Glomerular visceral epithelial cell (primary cell): ENCODE measurements around the gene RGS6.

Source experiments
- DNase-seq: peaks from one replicate; pipeline ENCODE4 v3.0.0-alpha.2; 2016; ENCODE audit errors: extremely low spot score

RGS6 gene

DNA sequence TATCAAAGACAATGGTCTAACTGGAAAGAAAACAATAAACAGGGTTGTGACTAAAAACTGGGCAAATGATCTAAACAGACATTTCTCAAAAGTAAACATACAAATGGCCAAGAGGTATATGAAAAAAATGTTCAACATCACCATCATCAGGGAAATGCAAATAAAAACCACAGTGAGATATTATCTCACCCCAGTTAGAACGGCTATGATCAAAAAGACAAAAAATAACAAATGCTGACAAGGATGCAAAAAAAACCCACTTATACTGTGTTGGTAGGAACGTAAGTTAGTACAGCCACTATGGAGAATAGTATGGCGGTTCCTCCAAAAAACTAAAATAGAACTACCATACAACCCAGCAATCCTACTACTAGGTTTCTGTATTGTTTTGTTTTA is 470.1 kb downstream of the RGS6 start:
- no peak for DNase-seq

DNA sequence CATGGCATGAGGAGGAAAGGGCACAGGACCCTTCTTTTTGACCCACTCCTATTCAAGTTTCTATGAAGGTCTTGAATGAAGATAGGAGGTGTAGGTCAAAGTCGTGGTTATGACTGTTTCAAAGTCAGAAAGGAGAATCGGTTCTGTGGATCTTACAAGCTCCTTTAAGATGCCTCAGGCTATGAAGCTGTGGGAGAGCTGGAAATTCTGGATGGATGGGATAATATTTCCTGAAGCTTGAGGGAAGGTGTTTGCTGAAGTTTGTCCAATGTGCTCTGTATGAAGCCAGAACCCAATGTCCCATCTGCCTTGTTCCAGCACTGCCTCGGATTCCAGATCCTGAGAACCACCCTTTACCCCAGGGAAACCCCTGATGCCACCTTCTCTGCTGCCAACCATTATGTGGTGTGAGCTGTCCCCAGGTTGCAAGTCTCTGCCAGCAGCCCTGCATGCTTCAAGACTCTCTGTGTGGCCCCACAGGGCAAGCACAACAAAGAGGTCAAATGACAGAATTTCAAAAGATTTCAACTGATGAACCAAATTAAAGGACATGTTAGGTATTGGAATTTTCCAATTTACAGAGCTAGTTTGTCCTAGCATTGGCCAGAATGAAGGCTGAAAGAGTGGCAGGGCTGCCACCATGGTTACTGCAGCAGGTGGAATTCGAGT is 472.0 kb downstream of the RGS6 start:
- DNase-seq, result no peak

DNA sequence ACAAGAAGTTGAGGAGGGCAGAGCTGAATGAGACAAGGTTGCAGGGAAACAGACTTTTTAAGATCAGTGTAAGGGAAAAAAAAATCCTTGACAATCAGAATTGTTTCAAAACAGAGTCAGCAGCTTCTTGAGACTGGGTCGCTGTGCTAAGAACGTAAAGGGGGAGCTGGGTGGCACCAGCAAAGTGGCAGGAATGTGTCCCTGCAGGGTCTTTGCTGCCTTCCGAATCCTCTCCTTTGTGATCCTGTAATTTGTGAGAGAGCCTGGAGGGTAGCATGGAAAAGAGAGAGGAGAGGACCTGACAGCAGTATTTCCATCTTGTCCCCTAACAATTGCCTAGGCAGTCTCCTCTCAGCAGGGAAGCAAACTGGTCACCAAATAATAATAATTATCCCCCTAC is 472.8 kb downstream of the RGS6 start:
- DNase-seq, result no peak

DNA sequence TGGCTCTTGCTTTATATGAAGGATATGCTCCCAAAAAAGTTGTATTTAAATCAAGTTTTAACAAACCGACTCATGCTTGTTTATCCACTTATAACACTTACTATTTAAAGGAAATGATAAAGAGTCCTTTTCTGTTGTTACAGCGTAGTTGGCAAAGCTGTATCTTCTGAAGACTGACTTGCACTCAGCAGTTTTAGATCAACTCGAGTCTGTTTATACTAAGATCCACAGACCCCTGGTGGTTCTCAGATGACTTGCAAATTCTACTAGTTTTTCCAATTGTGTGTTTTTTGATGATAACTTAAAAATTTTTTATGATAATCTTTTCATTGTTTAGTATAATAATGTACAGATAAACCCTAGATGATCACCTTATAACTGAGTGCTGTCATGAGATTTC is 475.8 kb downstream of the RGS6 start:
- DNase-seq, result no peak

DNA sequence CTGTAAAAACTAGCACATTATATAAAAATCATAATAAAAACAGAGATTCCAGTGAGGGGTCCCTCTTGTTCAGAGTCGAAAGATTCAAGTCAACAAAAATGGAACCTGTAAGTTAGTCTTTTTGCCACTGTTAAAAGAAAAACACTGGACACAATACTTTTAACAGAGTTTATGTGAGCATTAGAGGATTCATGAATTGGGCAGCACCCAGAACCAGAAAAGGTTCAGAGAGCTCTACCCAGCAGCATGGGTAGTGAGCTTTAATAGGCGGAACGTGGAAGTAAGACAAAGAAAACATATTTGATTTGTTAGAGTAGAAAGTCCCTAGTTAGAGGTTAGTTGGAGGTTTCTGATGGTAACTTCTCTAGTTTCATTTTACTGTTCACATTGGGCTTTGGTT is 476.8 kb downstream of the RGS6 start:
- DNase-seq, result no peak

DNA sequence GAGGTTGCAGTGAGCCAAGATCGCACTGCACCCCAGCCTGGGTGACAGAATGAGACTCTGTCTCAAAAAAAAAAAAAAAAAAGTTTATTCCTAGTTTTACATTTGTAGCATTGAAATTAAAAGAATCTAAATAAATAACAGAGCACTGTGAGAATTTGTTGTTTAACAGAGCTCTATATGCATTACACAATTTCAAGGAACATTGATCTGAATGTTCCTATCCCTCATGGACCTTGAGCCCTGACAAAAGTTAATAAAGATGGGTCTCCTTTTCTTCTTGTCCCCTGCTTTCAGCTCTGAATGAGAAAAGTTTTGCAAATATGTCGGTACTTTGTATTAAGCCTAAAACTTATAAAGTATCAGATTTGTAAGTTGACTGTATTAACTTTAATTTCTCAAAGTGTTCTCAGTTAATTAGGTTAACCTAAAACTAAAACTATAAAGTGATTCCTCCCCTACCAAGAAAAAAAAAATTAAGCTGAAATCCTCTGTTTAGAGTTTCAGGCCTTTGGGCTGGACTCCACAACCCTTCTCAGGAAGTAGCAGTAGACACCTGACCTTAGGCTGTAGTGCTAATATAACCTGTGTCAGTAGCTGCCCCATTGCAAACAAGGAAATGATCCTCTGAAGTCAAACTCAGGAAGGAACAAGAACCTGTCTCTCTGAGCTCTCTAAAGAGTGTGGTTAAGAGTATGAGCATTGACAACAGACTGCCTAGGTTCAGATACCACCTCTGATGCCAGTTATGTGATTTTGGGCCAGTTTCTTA is 484.0 kb downstream of the RGS6 start:
- no peak for DNase-seq

DNA sequence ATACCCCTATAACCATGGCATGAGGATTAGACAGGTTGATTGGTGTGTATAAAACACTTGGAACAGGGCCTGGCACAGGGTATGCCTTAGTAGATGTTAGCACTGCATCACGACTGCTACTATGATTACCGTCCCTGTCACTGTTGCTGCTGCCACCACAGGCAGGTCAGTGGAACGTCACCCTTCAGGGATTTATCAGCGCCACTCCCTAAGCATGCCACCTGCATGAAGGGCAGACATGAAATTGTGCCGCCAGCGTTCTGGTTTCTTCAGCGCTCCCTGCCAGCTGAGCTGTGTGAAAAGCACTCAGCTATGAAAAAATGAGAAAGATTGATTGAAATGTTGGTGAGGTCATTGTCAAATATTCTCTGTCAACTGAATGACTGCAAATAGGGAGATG is 484.7 kb downstream of the RGS6 start:
- no peak for DNase-seq

DNA sequence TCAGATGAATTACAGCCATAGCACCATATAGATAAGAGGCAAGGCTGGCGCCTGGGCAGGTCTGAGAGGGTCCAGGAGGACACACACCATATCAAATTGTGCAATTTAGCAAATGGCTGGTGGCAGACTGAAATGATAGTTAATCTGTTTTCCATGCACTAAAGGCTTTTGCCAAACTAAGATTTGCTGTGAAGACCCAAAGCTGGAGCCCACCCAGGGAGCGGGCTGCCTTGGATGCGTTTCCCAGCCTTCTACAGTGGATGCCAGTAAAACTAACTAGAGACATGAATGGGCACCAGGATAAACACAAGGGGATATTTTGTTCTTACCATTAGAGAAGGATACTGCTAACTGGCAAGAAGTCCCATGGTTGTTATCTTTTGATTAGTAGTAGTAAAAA is 486.6 kb downstream of the RGS6 start:
- no peak for DNase-seq

DNA sequence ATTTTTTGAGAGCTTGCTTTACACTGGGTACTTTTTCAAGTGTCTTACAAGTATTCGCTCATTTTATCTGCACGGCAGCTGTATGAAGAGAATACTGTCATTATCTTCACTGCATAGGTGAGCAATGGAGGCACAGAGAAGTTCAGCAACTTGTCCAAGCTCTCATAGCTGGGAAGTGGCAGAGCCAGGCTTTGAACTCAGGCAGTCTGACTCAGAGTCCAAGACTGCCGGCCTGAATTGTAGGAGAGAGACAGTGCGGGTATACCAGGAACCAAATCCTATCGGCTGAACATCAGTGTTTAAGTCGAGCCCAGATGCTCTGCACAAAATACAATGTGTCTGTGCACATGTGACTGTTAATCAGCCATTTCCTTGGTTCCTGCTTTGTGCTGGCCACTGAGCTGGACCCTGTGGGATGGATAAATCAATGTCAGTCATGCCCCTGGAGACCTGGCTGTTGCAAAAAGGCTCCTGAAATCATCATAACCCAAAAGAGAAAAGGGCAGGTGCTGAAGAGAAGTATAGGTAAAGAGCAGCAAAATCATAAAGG is 487.1 kb downstream of the RGS6 start:
- DNase-seq, result no peak

DNA sequence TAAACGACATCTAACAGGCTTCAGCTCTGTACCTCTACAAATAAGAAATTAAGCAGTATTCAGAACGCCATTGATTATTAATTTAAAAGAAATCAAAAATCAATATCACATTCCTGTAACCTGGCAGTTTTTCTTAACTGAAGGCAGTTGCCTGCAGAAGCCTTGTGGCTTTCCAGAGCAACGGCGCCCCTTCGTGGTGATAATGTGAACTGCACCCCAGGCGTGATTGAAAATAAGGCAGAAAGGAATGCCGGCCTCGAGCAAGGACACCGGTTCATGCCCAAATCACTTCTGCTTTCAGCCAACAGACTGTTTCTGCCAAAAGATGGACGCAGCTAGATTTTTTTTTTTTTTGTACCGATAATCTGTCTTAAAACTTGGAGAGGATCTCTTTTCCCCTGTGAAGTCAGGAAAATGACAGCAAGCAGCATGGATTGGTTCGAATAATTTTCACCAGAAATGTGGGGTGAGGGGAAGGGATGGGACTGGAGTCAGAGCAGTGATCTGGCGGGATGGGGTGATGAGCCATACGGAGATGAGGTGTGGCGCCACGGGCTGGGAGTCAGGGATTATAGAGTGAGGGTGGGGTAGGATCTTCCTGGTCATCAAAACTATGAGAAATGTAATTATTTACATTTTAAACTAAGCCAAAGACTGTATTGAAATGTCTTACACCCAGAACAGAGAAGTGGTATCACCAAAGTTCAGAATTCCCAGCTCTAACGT is 488.7 kb downstream of the RGS6 start:
- DNase-seq, result peak; percentile 63

DNA sequence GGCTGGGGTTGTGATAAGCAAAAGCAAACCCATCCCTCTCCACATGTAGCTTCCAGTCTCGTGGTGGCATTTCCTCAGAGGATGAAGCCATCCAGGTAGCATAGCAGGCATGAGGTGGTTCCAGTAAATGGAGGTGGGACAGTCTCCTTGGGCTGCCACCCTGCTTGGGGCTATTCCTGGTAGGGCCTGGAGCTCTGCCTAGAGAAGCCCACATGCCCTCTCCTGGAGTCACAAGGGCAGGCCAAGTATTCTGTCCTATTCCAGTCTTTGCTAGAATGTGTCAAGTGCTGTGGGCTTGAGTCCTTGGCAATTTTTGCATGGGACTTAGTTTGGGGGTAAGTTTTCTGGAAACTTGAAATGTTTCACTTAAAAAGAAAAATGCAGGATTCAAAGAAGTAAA is 491.7 kb downstream of the RGS6 start:
- no peak for DNase-seq

DNA sequence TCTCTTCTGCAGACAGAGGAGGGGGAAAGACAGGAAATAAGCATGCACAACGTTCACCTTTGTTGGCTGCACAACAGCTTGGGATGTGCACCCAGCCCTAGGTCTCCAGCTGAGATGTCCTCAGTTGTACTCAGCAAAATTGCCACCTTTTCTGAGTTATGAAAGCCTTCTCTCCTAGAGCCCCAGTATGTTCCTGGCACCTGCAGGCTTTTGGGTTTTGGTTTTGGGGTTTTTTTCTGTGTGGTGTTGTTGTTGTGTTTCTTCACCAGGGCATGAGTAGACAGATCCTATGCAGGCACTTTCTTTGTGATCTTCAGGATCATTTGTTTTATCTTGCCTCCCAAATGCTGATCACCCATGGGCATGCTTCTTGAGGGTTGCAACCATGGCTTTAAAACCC is 498.2 kb downstream of the RGS6 start:
- DNase-seq, result no peak

DNA sequence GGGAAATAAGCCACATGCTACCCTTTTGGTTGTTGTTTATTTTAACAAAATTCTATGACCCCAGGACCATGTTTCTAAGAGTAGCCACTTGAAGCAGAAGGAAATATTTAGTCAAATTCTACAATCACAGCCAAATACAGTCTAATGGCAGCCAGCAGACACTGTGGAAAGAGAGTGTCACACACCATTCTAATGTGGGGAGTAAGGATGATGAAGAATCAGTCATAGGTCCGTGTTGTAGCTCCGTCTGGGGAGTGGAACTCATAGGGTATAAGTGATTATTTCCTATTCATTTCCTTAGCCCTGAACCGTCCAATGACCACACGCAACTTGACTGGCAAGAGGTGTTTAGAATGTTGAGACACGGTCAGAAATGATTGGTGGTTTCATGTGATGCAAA is 500.5 kb downstream of the RGS6 start:
- no peak for DNase-seq

DNA sequence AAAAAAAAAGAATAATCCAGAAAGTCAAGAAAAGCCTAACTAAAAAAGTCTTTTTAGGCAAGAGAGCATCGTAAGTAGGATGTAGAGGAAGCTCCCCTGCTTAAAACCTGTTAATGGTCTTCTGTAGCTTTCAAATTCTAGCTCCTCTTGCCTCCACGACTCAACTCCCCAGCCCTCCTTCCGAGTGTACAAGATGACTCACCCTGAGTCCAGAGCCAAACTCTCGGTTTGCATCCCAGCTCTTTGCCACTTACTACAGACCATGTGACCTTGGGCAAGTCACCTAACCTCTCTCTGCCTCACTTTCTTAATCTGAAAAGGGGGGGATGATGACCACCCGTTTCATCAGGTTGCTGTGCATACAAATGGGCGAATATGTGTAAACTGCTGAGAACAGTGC is 501.3 kb downstream of the RGS6 start:
- peak; percentile 9 for DNase-seq

DNA sequence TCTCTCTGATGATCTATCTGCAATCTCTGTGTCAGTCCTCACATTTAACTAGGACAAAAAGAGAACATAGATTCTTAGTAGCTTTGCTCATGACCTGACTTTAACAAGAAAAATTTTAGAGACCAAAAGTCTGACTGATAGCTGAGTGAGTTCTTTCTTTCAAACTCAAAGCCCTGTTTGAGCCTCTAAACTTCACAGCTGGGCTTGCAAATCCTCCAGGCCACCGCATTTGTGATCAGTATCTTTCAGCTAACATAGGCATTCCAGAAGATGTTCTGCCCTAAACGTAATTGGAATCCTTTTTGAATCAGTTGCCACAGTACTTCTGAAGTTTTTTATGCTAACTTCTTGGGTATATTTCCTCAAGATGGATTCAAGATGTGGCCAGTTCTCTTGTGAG is 502.6 kb downstream of the RGS6 start:
- DNase-seq, result no peak

DNA sequence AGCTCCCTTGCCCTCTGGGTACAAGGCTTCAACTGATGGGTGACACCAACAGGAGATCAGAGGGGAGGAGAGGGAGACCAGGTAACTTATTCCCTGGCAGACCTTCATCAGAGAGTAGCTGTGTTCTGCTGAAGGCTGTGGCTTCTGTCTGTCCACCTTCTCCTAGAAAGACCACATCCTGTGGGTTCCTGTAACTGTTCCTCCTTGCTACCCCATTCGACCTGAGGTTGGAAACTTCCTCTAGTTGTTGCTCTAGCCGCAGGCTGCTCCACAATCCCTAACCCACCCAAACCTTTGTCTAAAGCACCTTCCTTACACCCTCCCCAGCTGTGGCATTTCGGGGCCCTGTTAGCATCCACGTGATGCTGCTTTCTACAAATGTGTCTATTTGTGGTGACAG is 507.5 kb downstream of the RGS6 start:
- DNase-seq, result no peak

DNA sequence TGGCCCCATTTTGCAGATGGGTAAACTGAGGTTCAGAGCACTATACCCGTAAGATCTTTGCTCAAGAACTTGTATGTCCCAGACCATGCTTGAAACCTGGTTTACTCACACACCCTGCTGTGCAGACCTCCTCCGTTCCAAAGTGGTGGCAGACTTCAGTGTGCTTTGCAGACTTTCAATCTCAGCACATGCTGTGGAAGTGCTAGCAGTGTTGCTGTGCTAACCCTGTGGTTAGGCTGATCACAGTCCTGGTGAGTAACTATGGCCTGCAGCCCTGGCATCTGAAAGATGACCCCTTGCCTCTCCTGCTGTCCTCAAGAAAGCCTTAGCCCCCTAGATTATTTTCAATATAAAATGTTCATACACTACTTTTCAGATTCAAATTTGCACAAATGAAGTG is 511.0 kb downstream of the RGS6 start:
- no peak for DNase-seq

DNA sequence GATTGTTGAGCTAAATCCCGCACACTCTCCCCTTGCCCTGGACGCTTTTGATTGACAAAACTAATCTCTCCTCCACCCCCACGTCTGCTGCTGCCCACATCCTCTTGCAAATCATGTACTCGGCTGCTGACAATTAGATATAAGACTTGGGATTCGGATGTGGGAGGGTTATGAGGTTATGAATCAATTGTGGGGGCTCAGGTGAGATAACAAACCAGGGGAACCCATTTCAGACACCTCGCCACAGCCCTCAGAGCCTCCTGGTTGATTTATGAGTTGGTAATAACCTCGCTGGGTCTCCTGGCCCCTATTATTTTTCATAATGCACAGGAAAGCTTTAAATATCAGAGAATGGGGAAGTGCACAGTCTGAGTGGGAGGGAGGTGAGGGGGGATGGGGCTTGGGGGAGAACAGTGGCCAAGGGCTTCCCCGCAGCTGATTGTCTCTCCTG is 511.8 kb downstream of the RGS6 start:
- DNase-seq, result no peak

DNA sequence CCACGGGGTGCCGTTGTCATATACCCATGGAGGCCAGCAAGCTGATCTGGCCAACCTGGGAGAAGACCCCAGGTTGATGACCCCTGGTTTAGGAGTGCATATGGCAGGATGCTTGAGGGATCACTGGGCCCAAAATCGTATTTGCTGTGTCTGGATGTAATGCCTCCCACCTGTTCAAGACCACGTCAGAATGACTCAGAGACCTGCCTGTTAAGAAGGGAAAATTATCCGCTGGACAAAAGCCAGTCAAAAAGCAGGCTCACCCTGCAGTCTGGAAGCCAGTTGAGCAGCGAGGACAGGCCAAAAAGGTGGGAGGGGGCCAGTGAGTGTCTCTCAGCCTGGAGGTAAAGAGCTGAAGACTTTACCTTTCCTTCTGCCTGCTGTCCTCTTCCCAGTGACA is 512.5 kb downstream of the RGS6 start:
- DNase-seq, result no peak

DNA sequence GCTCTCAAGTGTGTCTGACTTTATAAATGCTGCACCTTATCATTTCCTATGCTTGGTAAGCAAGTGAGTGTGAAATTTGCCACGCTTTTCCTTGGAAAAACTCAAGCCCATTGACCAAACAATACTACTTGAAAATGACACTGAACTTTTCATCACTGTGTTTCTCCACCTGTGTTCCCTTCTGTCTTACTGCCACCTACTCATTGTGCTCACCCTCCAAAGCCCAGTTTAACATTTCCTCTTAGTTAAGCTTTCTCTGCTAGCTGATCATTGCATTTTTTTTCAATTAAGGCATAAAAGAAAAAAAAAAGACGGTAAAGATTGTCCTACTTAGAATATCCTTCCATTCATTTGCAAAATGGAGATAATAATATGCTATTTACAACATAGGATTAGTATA is 516.0 kb downstream of the RGS6 start:
- no peak for DNase-seq

DNA sequence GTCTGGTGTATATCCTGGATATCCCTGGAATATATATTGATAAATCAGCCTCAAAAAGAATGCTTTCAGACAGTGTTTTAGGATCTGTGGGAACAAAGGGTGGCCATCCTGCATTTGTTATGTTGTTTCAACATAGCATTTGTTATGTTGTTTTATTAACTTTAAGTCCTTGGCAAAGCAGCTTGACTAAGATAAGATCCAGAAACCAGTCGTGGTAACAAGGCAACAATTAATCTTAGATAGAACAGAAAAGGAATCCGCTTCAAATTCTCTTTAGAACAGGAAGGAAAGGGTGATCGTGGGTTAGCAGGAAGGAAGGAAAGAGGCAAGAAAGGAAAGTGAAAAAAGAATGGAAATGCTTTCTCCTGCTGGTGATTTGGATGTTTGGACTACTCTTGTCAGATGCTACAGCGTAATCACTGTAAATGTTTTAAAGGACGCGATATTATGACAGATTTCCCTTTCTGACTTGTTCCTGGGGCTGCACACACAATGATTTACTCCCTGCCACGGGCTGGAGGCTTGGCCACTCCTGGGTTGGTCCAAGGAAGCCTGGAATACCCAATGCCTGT is 518.3 kb downstream of the RGS6 start:
- no peak for DNase-seq
